ENCODE measurements around the gene ALG9.

Gene ALG9

DNA sequence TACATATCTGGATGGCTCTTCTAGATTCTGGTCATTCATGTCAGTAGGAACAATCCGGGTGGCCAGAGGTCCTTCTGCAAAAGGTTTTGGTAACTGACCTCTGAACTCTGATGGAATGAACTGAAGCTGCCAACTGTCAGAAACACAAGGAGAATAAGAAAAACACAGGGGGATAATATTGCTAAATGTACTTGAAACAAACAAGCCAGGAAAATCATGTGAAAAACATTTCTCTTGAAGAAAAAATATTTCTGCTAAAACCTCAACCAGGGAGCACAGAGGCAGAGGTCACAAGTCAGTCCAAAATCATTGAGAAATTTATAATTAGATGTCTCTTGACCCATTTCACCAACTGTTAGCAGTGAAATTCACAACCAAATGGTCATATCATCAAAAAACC lies 35.2 kb downstream of the ALG9 start:
- DNase-seq (ENCODE audit: low read depth in 2 of 2): no peak

DNA sequence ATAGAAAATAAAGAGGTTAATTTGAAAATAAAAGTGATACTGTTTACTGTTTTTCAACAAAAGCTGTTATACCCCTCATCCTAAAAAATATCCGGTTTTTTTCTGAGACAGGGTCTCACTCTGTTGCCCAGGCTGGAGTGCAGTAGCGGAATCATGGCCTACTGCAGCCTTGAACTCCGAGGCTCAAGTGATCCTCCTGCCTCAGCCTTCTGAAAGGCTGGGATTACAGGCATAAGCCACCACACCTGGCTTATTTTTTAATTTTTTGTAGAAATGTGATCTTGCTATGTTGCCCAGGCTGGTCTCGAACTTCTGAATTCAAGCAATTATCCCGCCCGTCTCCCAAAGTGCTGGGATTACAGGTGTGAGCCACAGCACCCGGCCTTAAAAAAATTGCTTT lies 35.7 kb downstream of the ALG9 start:
- DNase-seq (ENCODE audit: low read depth in 2 of 2): no peak

DNA sequence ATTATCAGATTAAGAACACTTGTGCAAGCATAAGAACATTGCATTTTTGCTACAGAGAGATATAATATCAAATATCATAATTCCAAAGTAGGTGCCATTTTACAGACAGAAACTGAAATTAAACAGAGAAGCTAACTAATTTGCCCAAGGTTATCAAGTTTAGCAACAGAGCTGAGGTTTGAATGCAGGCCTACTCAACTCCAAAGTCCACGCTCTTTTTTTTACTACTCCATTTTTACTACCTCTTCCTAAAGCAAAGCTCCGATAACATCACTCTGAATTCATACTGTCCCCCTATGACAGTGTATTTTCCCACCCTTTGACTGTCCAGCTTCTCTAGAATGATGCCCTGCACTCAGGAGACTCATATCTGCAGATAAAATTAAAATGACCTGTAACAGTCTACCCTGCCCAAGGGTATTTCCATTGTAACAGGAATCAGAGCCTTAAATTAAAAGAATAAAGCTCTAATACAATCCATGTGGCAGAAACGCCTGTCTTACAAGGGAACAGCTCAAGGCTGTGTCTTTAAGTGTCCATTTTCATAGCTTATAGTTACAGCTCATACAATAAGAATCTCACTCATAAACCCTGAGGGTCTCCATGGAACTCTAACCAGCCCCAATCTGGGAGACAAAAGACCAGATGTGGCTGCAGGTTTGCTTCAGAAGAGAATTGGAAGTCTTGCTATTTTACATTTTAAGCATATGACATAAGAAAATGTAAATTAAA lies 36.8 kb downstream of the ALG9 start:
- DNase-seq (ENCODE audit: low read depth in 2 of 2): no peak

DNA sequence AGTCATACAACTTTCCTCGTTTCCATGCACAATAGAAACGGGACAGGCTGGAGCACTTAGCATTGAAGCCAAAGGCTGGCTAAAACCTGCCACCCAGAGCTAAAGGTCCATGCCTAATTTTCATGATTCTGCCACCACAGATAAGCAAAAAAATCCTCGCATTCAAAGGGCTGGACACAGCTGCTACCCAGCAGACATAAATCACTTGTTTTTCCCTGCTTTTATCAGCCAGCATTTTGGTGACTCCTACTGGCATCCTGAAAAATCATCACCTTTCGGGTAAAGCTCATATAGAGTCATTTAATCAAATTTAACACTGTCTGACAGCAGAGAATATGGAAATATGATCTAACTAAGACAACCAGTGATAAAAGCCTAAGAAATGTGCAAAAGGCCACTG lies 37.9 kb downstream of the ALG9 start:
- DNase-seq (ENCODE audit: low read depth in 2 of 2): no peak

DNA sequence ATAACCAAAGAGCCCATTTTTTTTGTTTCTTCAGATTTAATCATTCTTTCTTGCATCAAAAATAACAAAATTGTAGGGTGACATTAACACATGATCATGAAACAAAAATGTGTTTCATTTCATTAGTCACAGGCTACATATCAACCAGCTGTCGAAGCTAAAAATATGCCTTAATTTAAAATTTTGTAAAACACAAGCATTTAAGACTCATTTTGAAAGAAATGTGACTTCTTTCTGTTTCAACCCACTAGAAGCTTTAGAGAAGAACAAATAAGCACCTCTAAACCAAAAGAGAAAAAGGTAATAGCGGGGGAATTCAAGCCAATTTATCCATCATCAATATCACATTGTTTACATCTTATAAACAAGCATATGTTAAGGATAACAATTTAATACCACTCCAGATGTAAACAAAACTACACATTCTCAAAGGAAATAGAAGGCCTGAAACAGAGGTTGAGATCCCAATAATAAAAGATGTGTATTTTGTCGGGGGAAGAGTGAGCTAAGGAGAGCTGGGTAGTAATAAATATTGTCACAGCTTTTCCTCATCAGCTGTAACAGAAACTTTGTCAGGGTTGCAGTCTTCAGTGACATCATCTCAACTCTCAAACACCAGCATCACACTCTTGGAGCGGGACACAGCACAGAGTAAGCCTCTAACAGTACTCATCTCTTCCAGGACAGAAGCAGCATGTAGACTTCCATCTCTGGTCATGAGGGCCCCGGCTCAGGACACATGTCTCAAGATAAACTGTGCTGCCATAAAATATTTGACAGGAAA lies 42.0 kb downstream of the ALG9 start:
- no peak for DNase-seq (ENCODE audit: low read depth in 2 of 2)

DNA sequence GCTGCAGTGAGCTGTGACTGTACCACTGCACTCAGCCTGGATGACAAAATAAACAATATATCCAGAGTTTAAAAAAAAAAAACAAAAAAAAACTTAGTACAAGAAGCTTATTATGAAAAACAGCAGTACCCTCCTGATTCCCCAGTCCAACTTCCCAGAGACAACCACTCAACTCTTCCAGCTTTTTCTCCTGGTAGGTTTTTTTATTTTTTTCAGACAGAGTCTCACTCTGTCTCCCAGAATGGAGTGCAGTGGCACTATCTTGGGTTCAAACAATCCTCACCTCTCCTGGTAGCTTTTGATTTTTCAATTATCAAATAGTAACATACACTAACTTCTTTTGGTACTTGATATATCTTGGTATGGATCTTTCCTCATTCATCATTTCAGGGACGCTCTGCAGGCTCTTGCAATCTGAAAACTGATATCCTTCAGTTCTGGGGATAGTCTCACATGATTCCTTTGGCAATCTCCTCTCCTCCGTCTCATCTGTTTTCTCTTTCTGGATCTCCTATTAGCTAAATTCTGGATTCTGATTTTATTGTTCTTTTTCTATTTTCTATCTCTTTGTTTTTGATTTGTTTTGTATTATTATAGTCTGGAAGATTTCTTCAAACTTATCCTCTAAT lies 44.9 kb downstream of the ALG9 start:
- no peak for DNase-seq (ENCODE audit: low read depth in 2 of 2)

DNA sequence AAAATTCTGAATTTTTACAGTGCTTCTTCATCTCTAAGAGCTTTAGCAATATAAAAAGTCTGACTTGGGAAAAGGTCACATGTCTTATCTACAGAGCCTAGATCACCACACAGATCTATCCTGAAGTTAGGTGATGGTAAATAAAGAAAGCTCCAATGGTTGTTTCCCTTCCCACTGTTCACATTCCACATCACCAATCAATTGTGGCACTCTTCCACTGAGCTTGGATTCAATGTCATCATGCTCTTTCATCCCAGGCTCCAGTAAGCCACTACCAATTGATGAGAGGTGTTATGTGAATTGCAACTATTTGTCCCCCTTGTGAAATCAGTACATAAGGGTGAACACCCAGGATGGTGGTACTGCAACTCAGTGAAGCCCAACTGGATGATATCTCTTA lies 47.8 kb downstream of the ALG9 start:
- DNase-seq (ENCODE audit: low read depth in 2 of 2): no peak

DNA sequence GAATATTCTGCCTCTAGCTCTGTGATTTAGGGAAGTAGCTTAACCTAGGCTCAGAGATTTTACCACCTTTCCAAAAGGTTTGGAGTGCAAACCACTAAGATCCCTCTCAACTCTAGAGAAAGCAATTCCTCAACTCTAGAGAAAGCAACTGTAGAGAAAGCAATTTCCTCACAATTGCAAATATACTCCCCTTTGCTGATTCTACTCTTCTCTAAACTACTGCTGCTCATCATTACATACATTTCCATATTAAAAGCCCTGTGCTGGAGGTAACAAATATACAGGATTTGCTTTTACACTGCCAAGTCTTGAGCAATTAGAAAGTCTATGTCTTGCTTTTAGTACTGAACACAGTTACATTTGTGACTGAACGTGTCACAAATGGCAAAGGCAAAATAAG lies 48.2 kb downstream of the ALG9 start:
- no peak for DNase-seq (ENCODE audit: low read depth in 2 of 2)

DNA sequence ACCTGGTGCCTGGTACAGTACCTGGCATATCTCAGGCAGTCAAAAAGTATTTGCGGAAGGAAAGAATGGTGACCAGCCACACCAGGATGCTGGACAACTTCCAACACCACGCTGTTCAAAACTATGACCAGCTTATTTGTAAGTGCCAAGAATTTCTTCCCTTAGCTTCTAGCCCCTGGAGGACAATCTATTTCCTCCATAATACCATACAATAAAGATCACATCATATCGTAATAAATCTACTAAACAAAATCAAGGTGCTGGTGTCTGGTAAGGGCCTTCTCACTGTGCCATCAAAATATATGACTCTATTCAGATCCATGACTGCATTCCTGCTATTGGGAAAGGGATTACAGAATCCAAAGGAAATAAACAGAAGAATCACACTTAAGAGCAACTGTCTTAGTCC lies 51.5 kb downstream of the ALG9 start:
- no peak for DNase-seq (ENCODE audit: low read depth in 2 of 2)

DNA sequence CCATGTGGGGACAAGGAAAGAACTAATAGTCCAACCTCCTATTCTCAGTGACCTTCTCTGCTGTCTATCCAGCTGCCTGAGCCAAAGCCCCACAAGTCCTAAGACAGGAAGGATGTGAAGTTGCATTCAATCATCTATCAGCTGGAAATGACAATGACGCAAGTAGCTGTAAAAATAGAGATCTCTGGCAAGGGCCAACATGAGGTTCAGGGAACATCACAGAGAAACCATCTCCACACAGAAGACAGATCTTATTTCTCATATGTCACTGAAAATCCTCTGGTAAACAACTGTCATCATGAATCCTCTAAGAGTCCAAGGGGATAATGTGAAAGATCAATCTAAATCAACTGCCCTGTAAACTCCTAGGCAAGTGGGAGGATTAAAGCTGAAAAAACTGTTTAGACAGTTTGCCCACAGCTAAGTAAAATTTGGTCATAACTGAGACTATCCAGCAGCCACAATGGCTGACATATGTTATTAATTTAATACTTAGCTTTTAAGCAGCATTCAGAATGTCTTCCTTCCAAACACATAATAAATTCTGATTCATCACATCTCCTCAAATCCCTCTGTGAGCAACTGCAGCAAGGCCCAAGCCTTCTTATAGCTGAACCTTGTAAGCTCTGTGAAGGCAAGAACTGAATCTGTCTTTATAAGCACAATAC lies 52.1 kb downstream of the ALG9 start:
- no peak for DNase-seq (ENCODE audit: low read depth in 2 of 2)

DNA sequence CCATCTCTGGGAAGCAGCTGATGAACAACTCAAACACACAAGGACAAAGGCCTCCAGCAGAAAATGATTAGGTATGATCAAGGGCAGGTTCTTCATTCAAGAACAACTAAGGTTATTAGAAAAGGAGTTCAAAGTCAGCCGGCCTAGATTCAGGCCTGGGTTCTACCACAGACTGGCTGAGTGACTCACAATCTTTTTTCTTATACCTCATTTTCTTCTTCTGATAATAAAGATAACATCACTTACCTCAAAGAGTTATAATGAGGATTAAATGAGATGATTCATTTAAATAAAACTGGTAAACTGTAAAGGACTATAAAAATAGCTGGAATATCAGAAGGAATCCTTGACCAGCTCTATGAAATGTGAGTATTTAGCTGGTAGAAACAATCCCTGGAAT lies 55.9 kb downstream of the ALG9 start:
- DNase-seq (ENCODE audit: low read depth in 2 of 2): no peak

DNA sequence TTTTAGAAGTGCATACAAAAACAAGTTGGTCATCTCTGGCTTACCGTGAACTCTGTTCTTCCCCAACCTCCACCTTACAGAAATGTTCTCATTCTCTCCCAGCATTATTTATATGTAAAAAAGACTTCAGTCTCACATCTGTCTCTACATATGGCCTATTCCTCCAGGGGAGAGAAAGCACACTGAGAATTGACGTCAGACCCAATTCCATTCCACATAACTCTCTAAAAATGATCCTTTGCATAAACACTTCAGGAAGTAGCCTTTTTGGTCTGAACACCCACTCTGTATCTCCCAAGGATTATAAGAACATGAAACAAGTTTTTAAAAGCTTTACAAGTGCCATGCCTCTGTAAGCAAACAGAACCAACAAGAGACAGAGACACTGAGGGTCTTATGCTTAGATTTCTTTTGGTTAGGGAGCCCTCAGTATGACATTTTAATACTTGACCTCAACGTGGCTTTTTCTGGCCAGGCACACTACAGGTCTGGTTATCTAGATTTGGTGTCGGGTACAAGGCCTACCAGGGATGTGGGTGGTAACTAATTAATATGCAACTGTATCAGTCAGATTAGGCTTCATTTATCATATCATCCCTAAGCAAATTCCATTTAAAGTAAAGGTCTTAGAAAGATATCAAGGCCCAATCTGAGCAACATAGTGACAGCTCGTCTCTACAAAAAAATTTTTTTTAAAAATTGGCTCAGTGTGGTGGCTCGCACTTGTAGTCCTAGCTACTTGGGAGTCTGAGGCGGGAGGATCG lies 56.6 kb downstream of the ALG9 start:
- DNase-seq (ENCODE audit: low read depth in 2 of 2): no peak

DNA sequence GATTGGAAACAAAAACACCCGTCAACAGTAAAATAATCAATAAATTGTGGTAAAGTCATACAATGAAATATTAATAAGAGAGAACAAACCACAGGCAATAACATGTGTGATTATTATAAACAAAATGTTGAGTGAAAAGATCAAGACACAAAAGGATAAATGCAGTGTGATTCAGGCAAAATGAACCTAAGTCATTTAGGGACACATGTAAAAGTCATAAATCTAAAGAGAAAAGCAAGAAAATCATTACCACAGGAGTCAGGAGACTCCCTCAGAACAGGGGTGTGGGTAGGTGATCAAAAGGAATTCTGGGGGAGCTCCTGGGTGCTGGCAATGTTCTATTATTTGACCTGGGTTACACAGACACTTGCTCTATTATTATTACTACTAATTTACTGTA lies 57.3 kb downstream of the ALG9 start:
- no peak for DNase-seq (ENCODE audit: low read depth in 2 of 2)

DNA sequence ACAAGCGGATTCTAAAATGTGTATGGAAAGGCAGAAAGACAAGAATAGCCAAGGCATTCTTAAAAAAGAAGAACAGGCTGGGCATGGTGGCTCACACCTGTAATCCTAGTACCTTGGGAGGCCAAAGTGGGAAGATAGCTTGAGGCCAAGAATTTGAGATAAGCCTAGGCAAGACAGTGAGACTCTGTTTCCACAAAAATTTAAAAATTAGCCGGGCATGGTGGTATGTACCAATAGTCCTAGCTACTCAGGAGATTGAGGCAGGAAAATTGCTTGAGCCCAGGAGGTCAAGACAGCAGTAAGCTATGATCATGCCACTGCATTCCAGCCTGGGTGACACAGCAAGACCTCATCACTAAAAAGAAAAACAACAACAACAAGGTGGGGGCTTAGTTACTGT lies 59.2 kb downstream of the ALG9 start:
- no peak for DNase-seq (ENCODE audit: low read depth in 2 of 2)

DNA sequence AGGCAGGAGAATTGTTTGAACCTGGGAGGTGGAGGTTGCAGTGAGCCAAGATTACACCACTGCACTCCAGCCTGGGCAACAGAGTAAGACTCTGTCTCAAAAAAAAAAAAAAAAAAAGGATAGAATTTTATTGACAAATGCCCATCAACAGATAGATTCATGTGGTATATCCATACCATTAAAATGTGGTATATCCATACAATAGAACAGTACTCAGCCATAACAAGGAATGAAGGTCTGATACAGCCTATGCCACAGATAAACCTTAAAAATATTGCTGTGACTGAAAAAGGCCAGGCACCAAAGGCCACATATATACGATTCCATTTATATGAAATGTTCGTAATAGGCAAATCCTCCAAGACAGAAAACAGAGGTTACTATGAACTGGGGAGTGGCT lies 59.9 kb downstream of the ALG9 start:
- no peak for DNase-seq (ENCODE audit: low read depth in 2 of 2)

DNA sequence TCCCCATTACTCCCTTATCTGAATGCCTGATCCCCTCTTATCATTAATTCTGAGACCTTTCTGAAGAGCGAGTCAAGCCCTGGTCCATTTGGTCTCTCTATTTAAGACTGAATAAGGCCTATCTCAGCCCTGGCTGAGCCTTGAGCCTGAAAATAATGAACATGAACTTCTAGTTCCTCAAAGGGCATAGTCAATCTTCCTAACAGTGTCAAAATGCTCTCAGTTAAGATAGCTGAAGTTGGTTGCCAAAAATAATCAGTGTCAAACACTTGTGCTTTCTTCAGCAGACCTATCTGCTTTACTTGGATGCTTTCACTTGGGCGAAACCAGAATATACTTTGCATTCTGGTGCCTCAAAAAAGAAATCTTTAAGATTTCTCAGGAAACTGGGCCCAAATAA lies 62.5 kb downstream of the ALG9 start:
- no peak for DNase-seq (ENCODE audit: low read depth in 2 of 2)

DNA sequence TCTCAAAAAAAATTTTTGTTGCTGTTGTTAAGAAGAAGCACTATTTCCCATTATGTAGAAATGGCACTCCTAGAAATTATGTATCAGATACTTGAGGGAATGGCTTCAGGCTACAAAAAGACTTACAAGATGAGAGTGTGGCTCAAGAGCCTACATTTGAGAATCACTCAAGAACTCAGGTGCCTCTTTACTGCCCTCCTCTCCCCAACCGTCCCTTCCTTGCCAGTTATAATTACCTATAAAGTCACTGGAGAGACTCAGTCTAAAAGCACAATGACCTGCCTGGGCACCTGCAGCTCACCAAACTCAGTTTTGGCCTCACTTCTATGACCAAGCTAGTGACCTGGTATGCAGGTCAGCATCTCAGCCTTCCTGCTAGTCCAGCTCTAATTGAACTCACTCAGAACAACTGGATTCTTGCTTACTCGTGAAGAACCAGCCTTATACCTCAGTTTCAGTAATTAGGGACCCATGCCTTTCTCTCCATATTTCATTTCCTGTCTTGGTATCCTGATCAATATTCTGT lies 63.3 kb downstream of the ALG9 start:
- DNase-seq (ENCODE audit: low read depth in 2 of 2): no peak

DNA sequence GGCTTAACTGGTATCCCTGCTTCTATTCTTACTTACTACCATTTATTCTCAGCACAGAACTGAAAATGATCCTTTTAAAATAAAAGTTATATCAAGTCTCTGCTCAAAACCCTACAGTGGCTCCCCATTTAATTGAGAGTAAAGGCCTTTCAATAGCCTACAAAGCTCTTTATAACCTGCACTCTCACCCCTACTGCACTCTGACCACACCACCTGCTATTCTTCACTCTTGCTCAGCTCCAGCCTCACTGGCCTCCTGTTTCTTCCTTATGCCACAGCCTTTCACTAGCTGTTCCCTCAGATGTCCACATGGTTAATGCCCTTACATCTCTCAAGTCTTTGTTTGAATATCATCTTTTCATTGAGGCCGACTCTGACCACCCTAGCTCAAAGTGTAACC lies 64.3 kb downstream of the ALG9 start:
- no peak for DNase-seq (ENCODE audit: low read depth in 2 of 2)

DNA sequence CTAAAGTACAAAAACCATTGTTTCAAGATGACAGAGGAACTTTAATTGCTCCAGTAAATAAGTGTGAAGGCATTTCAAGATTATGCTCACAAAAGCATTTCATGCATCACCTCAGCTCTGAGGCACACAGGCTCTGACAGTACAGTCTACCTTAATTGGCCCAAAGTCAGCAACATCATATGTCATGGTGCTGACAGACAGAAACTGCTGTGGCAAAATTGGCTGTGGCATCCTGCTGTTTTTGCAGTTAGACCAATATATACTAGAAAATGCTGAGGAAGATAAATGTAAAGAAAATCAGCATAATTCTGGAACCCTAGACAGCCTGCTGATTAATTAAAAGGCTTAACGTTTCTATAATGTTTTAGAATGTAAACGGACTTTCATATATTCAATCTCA lies 70.2 kb downstream of the ALG9 start:
- DNase-seq (ENCODE audit: low read depth in 2 of 2): no peak

DNA sequence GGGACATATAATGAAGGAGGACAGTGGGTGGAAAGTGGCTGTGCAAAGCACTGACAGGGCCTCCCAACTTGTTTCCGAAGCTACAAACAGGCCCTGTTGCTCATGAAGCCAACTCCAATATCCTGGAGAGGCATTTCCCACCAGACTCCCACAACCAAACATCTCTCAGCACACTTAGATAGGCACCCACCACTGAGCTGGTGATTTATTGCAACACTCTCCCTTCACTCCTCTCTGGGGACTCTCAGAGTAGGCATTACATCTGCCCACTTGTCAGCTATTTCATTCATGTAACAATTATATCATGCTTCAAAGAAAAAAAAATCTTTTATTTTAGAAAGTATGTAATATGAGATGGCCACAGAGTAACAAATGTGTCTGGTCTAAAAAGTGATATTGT lies 73.1 kb downstream of the ALG9 start:
- no peak for DNase-seq (ENCODE audit: low read depth in 2 of 2)

DNA sequence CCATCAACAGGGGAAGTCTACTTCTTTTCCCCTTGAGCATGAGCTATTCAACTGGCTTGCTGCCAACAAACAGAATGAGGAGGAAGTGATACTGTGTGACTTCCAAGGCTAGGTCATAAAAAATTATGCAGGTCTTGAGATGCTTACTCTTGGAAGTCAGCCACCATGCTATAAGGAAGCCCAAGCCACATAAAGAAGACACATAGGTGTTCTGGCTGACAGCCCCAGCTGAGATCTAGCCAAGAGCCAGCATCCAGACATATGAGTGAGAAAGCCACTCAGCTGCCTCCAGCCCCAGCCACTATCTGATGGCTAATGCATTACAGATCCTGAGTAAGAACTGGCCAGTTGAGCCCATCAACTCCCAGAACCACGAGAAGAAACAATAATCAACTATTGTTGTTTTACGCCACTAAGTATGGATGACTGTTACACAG lies 74.2 kb downstream of the ALG9 start:
- no peak for DNase-seq (ENCODE audit: low read depth in 2 of 2)

DNA sequence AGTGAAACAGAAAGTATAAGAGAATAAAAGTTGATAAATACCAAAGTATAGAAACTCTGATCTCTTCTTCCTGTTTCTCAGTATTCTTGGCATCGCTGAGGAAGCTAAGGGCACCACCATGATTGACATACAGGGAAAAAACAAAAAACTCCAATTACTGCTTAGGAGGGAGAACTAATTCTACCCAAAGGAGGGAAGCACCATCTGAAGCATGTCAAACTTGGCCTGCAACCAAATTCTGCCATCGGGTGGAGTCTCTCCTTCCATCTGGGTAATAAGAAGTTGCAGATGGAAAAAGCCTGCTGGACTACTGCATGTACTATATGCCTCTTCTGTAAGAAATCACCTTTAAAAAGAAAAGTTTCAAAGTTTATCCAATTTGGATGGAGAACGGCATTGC lies 74.7 kb downstream of the ALG9 start:
- no peak for DNase-seq (ENCODE audit: low read depth in 2 of 2)

All from stimulated activated CD8-positive, alpha-beta memory T cell treated with anti-CD3 and anti-CD28 coated beads, Interleukin-7, amount 100 ng/mL, for 1 hour (primary cell).